Small intestine (tissue), 7 donors: Measurements from ENCODE around the gene PHF1. TPM values are rescaled to one million over a fixed set of nuclear protein-coding genes. Genes with fewer than 3 reads are reported as not detected.
A peak's percentile ranks its signal among the peaks of the same experiment; 100 is the strongest.

ENCODE experiments used
- DNase-seq, 2 donors: peaks; one replicate each; pipeline versions ENCODE4 v3.0.0 to v3.0.0-alpha.2; 2013
- FAIRE-seq: peaks from 2 replicates; lab custom pipeline; 2012; peaks lifted over from hg19 to GRCh38; lab: Jason Lieb, UNC
- H3K27ac ChIP-seq, 3 donors: one replicate each; pipeline ENCODE4 v1.5.1; 2013; ENCODE audit warnings: low read length in 2 of 3, mild to moderate bottlenecking in 2 of 3, control low read depth in 1 of 3, inconsistent platforms in 1 of 3, low read depth in 1 of 3, moderate library complexity in 1 of 3
- H3K27me3 ChIP-seq, 3 donors: one replicate each; pipeline ENCODE4 v1.6.1; 2013; ENCODE audit warnings: low read length in 3 of 3, inconsistent platforms in 1 of 3; ENCODE audit not compliant: control insufficient read depth in 3 of 3, insufficient read depth in 3 of 3
- H3K36me3 ChIP-seq, 3 donors: one replicate each; pipeline ENCODE4 v1.6.1; 2013; ENCODE audit warnings: low read length in 3 of 3, inconsistent platforms in 1 of 3, low read depth in 1 of 3, mild to moderate bottlenecking in 1 of 3, moderate library complexity in 1 of 3; ENCODE audit not compliant: control insufficient read depth in 3 of 3, insufficient read depth in 2 of 3
- H3K4me1 ChIP-seq, 3 donors: one replicate each; pipeline ENCODE4 v1.6.1; 2013; ENCODE audit warnings: low read length in 2 of 3, inconsistent platforms in 1 of 3, low read depth in 1 of 3, mild to moderate bottlenecking in 1 of 3, moderate library complexity in 1 of 3; ENCODE audit not compliant: control insufficient read depth in 3 of 3, insufficient read depth in 2 of 3
- H3K4me3 ChIP-seq, 3 donors: one replicate each; pipeline ENCODE4 v1.5.1; 2013; ENCODE audit warnings: low read length in 3 of 3, control low read depth in 1 of 3, inconsistent platforms in 1 of 3, low read depth in 1 of 3, mild to moderate bottlenecking in 1 of 3, moderate library complexity in 1 of 3
- H3K9me3 ChIP-seq, 2 donors: one replicate each; pipeline ENCODE4 v1.6.1; 2013; ENCODE audit warnings: low read depth in 1 of 2, low read length in 1 of 2; ENCODE audit not compliant: control insufficient read depth in 2 of 2, insufficient read depth in 1 of 2
- WGBS, 3 donors: extraction: QIAGEN DNeasy Blood & Tissue Kit; methylation state at CpG; one replicate each; pipeline ENCODE4 v1.1.7; 2013; 5-methylcytosine and 5-hydroxymethylcytosine counted together
- polyA plus RNA-seq, 4 donors: library from polyadenylated mRNA; stranded (reverse) in 3 of 4; unstranded in 1 of 4; fragments of 200-250 nt in 3 of 4; fragments of 120-200 nt in 1 of 4; gene quantifications; one replicate each; pipeline versions ENCODE4 v1.2.1 to v1.2.3, GENCODE V29; 2013
- donor health status: healthy with polysubstance abuse.
- donor health status: control.
- donor health status: control.
- donor health status: Bipolar disorder and iron deficiency.
- donor health status: healthy.

The PHF1 gene
- polyA plus RNA-seq, 4 donors: 32.2 to 67.6 (median 44.3) TPM

- Histone ChIP-seq H3K4me1 (peaks cover 8 to 31% (median 9%) of the 10 kb centered on the region in 3 donors), H3K36me3 (peaks cover 0 to 34% (median 7%) of the 10 kb centered on the region in 3 donors), H3K9me3 (no peaks in the 10 kb centered on the region), H3K27ac (peak within 1 kb of the TSS; percentile 87 to 97 (median 95)), H3K4me3 (peak within 1 kb of the TSS; percentile 47 to 85 (median 58)), H3K27me3 (peaks cover 0 to 12% (median 0%) of the 10 kb centered on the region in 3 donors)
- FAIRE-seq (peak; percentile 5), DNase-seq (peak; percentile 100)
- WGBS, 3 donors: 0 to 1% (median 0%) methylated on average over 43 to 51 of the region's 51 CpGs
Measured at GRCh38 chr6:33417903-33418689, 7.3 kb downstream of the PHF1 start, which contains the start of gene CUTA. TSS of gene CUTA (minus strand) at chr6:33418107. CDS start at chr6:33418000, 107 bp downstream.

GRCh38 chr6:33418690-33419291 lies 8.0 kb downstream of the PHF1 start:
- Histone ChIP-seq H3K27ac (peak overlapping the region; percentile 87 to 97 (median 95)), H3K9me3 (no peaks in the 10 kb centered on the region), H3K27me3 (peaks cover 0 to 12% (median 0%) of the 10 kb centered on the region in 3 donors), H3K4me1 (peaks cover 8 to 31% (median 9%) of the 10 kb centered on the region in 3 donors), H3K36me3 (peaks cover 0 to 27% (median 5%) of the 10 kb centered on the region in 3 donors), H3K4me3 (peak overlapping the region in 2 of 3 donors; percentile 39 to 59)
- FAIRE-seq (no peak), DNase-seq (no peak)
- 40 to 48% (median 45%) methylated on average over 8 of the region's 8 CpGs for WGBS, 3 donors

GRCh38 chr6:33419580-33420490 lies 9.0 kb downstream of the PHF1 start, which contains the start of gene SYNGAP1:
TSS of gene SYNGAP1 (plus strand) at chr6:33420065. CDS start at chr6:33420265, 200 bp downstream.
- peak in 1 of 2 donors; percentile 40 for DNase-seq
- Histone ChIP-seq H3K4me3 (peak within 1 kb of the TSS in 1 of 3 donors; percentile 34), H3K4me1 (peaks cover 10 to 38% (median 10%) of the 10 kb centered on the region in 3 donors)

GRCh38 chr6:33420491-33421343 lies 9.9 kb downstream of the PHF1 start:
- peaks cover 0 to 12% (median 0%) of the 10 kb centered on the region in 3 donors for H3K27me3 ChIP-seq
- no peak overlapping the region for H3K27ac ChIP-seq
- 61 to 69% (median 67%) methylated on average over 6 of the region's 6 CpGs for WGBS, 3 donors
- no peak for DNase-seq
- FAIRE-seq: no peak
- H3K4me3 ChIP-seq: peak overlapping the region in 1 of 3 donors; percentile 23
- no peaks in the 10 kb centered on the region for H3K9me3 ChIP-seq
- peaks cover 0 to 8% (median 0%) of the 10 kb centered on the region in 3 donors for H3K36me3 ChIP-seq
- peaks cover 12 to 40% (median 13%) of the 10 kb centered on the region in 3 donors for H3K4me1 ChIP-seq

More at GRCh38 chr6:33419580-33420490, 9.0 kb downstream of the PHF1 start, which contains the start of gene SYNGAP1:
- Histone ChIP-seq H3K36me3 (peaks cover 0 to 17% (median 4%) of the 10 kb centered on the region in 3 donors), H3K27ac (peak within 1 kb of the TSS in 2 of 3 donors; percentile 95 to 97), H3K27me3 (peaks cover 0 to 12% (median 0%) of the 10 kb centered on the region in 3 donors), H3K9me3 (no peaks in the 10 kb centered on the region)
- WGBS, 3 donors: 6 to 10% (median 8%) methylated on average over 15 to 22 of the region's 22 CpGs
- FAIRE-seq: no peak

- peaks cover 12 to 36% (median 13%) of the 10 kb centered on the region in 3 donors for H3K4me1 ChIP-seq
- no peak overlapping the region for H3K4me3 ChIP-seq
- DNase-seq (no peak), FAIRE-seq (no peak)
- no peaks in the 10 kb centered on the region for H3K9me3 ChIP-seq
- WGBS, 3 donors: 84 to 89% (median 88%) methylated on average over 2 of the region's 2 CpGs
- H3K27ac ChIP-seq: no peak overlapping the region
- H3K27me3 ChIP-seq: peaks cover 0 to 12% (median 0%) of the 10 kb centered on the region in 3 donors
- H3K36me3 ChIP-seq: peaks cover 0 to 4% (median 0%) of the 10 kb centered on the region in 3 donors
Measured at GRCh38 chr6:33421344-33421643, 10.5 kb downstream of the PHF1 start.

GRCh38 chr6:33423777-33424176 lies 13.0 kb downstream of the PHF1 start:
- H3K4me3 ChIP-seq: no peak overlapping the region
- no peaks in the 10 kb centered on the region for H3K36me3 ChIP-seq
- no peak for FAIRE-seq
- no peaks in the 10 kb centered on the region for H3K9me3 ChIP-seq
- no peak overlapping the region for H3K27ac ChIP-seq
- H3K27me3 ChIP-seq: peaks cover 0 to 12% (median 0%) of the 10 kb centered on the region in 3 donors
- DNase-seq: no peak
- peaks cover 6 to 40% (median 11%) of the 10 kb centered on the region in 3 donors for H3K4me1 ChIP-seq
- 93 to 97% (median 97%) methylated on average over 2 of the region's 2 CpGs for WGBS, 3 donors
